K562 (cell line): ENCODE measurements around the gene MYO1A. TPM values are rescaled to one million over a fixed set of nuclear protein-coding genes. Genes with fewer than 3 reads are reported as not detected.

Experiments
- BRCA1 ChIP-seq, 2 experiments: fragments of 450-650 bp in 1 of 2; sonication (generic) in 1 of 2; formaldehyde crosslinking in 1 of 2; IDR thresholded peaks; 2 replicates each; pipeline versions ENCODE4 v1.5.0 to v1.6.1; 2017 to 2020; ENCODE audit warnings: mild to moderate bottlenecking in 1 of 2, missing genetic modification reagents in 1 of 2
- CBX8 ChIP-seq: fragments of 200-600 bp; sonication (generic); IDR thresholded peaks from 2 replicates; pipeline ENCODE4 v1.6.1; 2012; ENCODE audit warnings: borderline replicate concordance, mixed run types, low read depth, mild to moderate bottlenecking, moderate library complexity, mixed read lengths, low read length, control low read depth, inconsistent platforms; ENCODE audit not compliant: poor library complexity, severe bottlenecking; ENCODE audit errors: extremely low read depth
- CHD1 ChIP-seq: fragments of 200-600 bp; sonication (generic); IDR thresholded peaks from one replicate; pipeline ENCODE4 v1.6.1; 2012; ENCODE audit warnings: mild to moderate bottlenecking, moderate library complexity, low read length, inconsistent platforms
- ETS2 ChIP-seq: IDR thresholded peaks from 2 replicates; pipeline ENCODE4 v1.6.1; 2016; ENCODE audit warnings: borderline replicate concordance, missing genetic modification characterization, mild to moderate bottlenecking, moderate library complexity, missing compliant biosample characterization; ENCODE audit not compliant: poor library complexity, severe bottlenecking
- HMG20A ChIP-seq: fragments of 450-650 bp; formaldehyde crosslinking; conservative IDR thresholded peaks from 2 replicates; pipeline ENCODE4 v1.4.0; 2020; ENCODE audit warnings: mild to moderate bottlenecking, mixed read lengths
- KDM1A ChIP-seq, 2 experiments: fragments of 450-650 bp; IDR thresholded peaks; 2 replicates each; pipeline ENCODE4 v1.6.1; 2016; ENCODE audit warnings: mild to moderate bottlenecking in 2 of 2
- KLF13 ChIP-seq: fragments of 450-650 bp; IDR thresholded peaks from 2 replicates; pipeline ENCODE4 v1.6.1; 2016; ENCODE audit warnings: missing genetic modification characterization, low read depth, mild to moderate bottlenecking, missing compliant biosample characterization, moderate library complexity, borderline replicate concordance
- MAFG ChIP-seq: fragments of 450-650 bp; conservative IDR thresholded peaks from 2 replicates; pipeline ENCODE4 v1.6.1; 2016; ENCODE audit warnings: missing genetic modification characterization, missing compliant biosample characterization
- NBN ChIP-seq: fragments of 450-650 bp; IDR thresholded peaks from 2 replicates; pipeline ENCODE4 v1.6.1; 2016; ENCODE audit warnings: low read depth, mild to moderate bottlenecking
- PHF8 ChIP-seq: fragments of 200-600 bp; sonication (generic); IDR thresholded peaks from 2 replicates; pipeline ENCODE4 v1.6.1; 2012; ENCODE audit warnings: mixed run types, mild to moderate bottlenecking, inconsistent platforms, low read length, moderate library complexity, borderline replicate concordance
- PPARD ChIP-seq: fragments of 250-450 bp; sonication (Bioruptor Pico); IDR thresholded peaks from 2 replicates; pipeline ENCODE4 v1.8.0; 2022; ENCODE audit warnings: inconsistent platforms, mild to moderate bottlenecking, moderate library complexity
- RB1 ChIP-seq: fragments of 450-650 bp; IDR thresholded peaks from 2 replicates; pipeline ENCODE4 v1.6.1; 2017; ENCODE audit warnings: low read depth, mild to moderate bottlenecking
- RCOR1 ChIP-seq, 2 experiments: IDR thresholded peaks; 2 replicates each; pipeline ENCODE4 v1.6.1; 2012; ENCODE audit warnings: low read depth in 2 of 2, low read length in 2 of 2, borderline replicate concordance in 1 of 2, improper control_type of control experiment in 1 of 2
- SRSF7 ChIP-seq: fragments of 200-400 bp; formaldehyde crosslinking; optimal IDR thresholded peaks from 2 replicates; pipeline ENCODE3; 2017; ENCODE audit warnings: mild to moderate bottlenecking, low read depth, low read length
- ZKSCAN3 ChIP-seq: fragments of 250-450 bp; sonication (Bioruptor Pico); IDR thresholded peaks from 2 replicates; pipeline ENCODE4 v1.4.0; 2020
- ZNF311 ChIP-seq: fragments of 250-450 bp; sonication (Bioruptor Pico); IDR thresholded peaks from 2 replicates; pipeline ENCODE4 v1.4.0; 2020; ENCODE audit warnings: mild to moderate bottlenecking, moderate library complexity
- polyA plus RNA-seq, 8 experiments: library from polyadenylated mRNA; depleted of rRNA in 4 of 8; stranded (reverse) in 5 of 8; unstranded in 3 of 8; fragments of >200 nt; fragmentation: Nextera tagmentation in 2 of 8; fragmentation: Illumina TruSeq in 1 of 8; extraction: Ambion mirVana in 2 of 8; extraction: Trizol in 1 of 8; gene quantifications; 2 replicates each; pipeline versions ENCODE4 v1.2.1 to v1.2.3, GENCODE V29; 2011 to 2014; ENCODE audit warnings: inconsistent platforms in 1 of 8, missing spikeins in 1 of 8
- total RNA-seq, 7 experiments: library from RNA; depleted of rRNA in 6 of 7; stranded (reverse); fragments of >200 nt in 6 of 7; fragmentation: Illumina TruSeq in 2 of 7; extraction: Trizol in 2 of 7; gene quantifications; 2 replicates each; pipeline versions ENCODE4 v1.2.1 to v1.2.3, GENCODE V29; 2011 to 2021; ENCODE audit warnings: low replicate concordance in 1 of 7
- TF ChIP-seq, protein P1 (sequence below): fragments of 450-650 bp; IDR thresholded peaks from one replicate; pipeline ENCODE4 v1.6.1; 2018; ENCODE audit warnings: mild to moderate bottlenecking, moderate library complexity; ENCODE audit not compliant: partially characterized antibody
- TF ChIP-seq, protein P2 (sequence below): sonication (generic); formaldehyde crosslinking; IDR thresholded peaks from 2 replicates; pipeline ENCODE4 v1.8.0; 2022; ENCODE audit warnings: mild to moderate bottlenecking, low read depth, missing genetic modification reagents
- TF ChIP-seq, protein P3 (sequence below): sonication (generic); formaldehyde crosslinking; IDR thresholded peaks from 2 replicates; pipeline ENCODE4 v1.8.0; 2023; ENCODE audit warnings: mild to moderate bottlenecking, missing genetic modification reagents
- TF ChIP-seq, protein P4 (sequence below): fragments of 250-450 bp; sonication (Bioruptor Pico); IDR thresholded peaks from 2 replicates; pipeline ENCODE4 v1.4.0; 2020; ENCODE audit warnings: borderline replicate concordance
- TF ChIP-seq, protein P5 (sequence below): sonication (generic); formaldehyde crosslinking; IDR thresholded peaks from 2 replicates; pipeline ENCODE4 v1.8.1; 2022; ENCODE audit warnings: missing genetic modification reagents

MYO1A gene
- total and polyA plus RNA-seq, 9 of the 15 experiments (the other 6 are each of a cell fraction or from before 2014, with no cell fraction given) = 0.03 to 0.29 (median 0.14) TPM; not detected in 2

DNA sequence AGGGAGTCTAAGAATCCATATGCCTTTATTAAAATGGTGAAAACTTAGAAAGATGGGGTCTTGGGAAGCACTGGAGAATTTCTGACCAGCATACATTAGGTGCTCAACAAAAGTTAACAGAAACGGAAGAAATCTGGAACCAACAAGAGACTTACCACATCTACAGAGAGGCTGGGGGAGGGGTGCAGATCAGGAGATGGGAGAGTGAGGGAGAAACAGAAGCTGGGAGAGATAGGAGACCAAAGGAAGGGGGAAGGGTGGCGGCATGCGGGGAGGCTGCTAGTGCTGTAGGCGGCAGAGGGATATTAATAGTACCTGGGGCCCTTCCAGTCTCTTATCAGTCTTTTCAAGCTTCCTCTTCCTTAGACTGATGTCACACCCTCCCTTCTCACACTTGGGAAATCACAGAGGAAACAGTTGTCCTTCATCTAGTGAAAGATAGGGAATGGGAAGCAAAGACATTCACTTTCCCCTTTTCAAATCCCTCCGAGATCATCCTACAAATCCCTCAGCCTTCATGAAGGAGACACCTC, 61.7 kb downstream of the MYO1A start (continued):
- TF ChIP-seq BRCA1 (IDR thresholded peaks at IDR 0.05) = no peak
- TF ChIP-seq BRCA1 (CRISPR knock-in tag; IDR thresholded peaks at IDR 0.05) = no peak
- TF ChIP-seq, protein P1, sequence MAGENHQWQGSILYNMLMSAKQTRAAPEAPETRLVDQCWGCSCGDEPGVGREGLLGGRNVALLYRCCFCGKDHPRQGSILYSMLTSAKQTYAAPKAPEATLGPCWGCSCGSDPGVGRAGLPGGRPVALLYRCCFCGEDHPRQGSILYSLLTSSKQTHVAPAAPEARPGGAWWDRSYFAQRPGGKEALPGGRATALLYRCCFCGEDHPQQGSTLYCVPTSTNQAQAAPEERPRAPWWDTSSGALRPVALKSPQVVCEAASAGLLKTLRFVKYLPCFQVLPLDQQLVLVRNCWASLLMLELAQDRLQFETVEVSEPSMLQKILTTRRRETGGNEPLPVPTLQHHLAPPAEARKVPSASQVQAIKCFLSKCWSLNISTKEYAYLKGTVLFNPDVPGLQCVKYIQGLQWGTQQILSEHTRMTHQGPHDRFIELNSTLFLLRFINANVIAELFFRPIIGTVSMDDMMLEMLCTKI = no peak
- TF ChIP-seq SRSF7 = no peak
- no peak for TF ChIP-seq ZKSCAN3 (CRISPR knock-in tag)
- TF ChIP-seq KLF13 (tag) = peak; percentile 27; the same call in 1 of the 2 replicates
- TF ChIP-seq HMG20A (CRISPR knock-in tag) = no peak
- TF ChIP-seq MAFG (tag) = 0 out of 2 replicates have a peak, but pooled peaks have one; percentile 4
- TF ChIP-seq, protein P2, sequence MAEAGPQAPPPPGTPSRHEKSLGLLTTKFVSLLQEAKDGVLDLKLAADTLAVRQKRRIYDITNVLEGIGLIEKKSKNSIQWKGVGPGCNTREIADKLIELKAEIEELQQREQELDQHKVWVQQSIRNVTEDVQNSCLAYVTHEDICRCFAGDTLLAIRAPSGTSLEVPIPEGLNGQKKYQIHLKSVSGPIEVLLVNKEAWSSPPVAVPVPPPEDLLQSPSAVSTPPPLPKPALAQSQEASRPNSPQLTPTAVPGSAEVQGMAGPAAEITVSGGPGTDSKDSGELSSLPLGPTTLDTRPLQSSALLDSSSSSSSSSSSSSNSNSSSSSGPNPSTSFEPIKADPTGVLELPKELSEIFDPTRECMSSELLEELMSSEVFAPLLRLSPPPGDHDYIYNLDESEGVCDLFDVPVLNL = no peak
- peak; percentile 94 to 99 for TF ChIP-seq RCOR1 (IDR thresholded peaks at IDR 0.05; ENCODE audit: borderline replicate concordance in 1 of 2, low read depth in 2 of 2, low read length in 2 of 2)
- TF ChIP-seq KDM1A (IDR thresholded peaks at IDR 0.05) = peak; percentile 100
- TF ChIP-seq PPARD = no peak
- no peak for TF ChIP-seq CBX8
- TF ChIP-seq RB1 = peak; percentile 25; the same call in 1 of the 2 replicates
- TF ChIP-seq, protein P3, sequence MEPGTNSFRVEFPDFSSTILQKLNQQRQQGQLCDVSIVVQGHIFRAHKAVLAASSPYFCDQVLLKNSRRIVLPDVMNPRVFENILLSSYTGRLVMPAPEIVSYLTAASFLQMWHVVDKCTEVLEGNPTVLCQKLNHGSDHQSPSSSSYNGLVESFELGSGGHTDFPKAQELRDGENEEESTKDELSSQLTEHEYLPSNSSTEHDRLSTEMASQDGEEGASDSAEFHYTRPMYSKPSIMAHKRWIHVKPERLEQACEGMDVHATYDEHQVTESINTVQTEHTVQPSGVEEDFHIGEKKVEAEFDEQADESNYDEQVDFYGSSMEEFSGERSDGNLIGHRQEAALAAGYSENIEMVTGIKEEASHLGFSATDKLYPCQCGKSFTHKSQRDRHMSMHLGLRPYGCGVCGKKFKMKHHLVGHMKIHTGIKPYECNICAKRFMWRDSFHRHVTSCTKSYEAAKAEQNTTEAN (CRISPR knock-in tag) = no peak
- TF ChIP-seq CHD1 = no peak
- peak; percentile 99 for TF ChIP-seq NBN
- TF ChIP-seq ETS2 = no peak
- no peak for TF ChIP-seq PHF8
- TF ChIP-seq, protein P4, sequence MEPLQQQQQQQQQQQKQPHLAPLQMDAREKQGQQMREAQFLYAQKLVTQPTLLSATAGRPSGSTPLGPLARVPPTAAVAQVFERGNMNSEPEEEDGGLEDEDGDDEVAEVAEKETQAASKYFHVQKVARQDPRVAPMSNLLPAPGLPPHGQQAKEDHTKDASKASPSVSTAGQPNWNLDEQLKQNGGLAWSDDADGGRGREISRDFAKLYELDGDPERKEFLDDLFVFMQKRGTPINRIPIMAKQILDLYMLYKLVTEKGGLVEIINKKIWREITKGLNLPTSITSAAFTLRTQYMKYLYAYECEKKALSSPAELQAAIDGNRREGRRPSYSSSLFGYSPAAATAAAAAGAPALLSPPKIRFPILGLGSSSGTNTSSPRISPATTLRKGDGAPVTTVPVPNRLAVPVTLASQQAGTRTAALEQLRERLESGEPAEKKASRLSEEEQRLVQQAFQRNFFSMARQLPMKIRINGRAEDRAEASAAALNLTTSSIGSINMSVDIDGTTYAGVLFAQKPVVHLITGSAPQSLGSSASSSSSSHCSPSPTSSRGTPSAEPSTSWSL (CRISPR knock-in tag) = no peak
- TF ChIP-seq ZNF311 = peak; percentile 80; the same call in 1 of the 2 replicates
- TF ChIP-seq, protein P5, sequence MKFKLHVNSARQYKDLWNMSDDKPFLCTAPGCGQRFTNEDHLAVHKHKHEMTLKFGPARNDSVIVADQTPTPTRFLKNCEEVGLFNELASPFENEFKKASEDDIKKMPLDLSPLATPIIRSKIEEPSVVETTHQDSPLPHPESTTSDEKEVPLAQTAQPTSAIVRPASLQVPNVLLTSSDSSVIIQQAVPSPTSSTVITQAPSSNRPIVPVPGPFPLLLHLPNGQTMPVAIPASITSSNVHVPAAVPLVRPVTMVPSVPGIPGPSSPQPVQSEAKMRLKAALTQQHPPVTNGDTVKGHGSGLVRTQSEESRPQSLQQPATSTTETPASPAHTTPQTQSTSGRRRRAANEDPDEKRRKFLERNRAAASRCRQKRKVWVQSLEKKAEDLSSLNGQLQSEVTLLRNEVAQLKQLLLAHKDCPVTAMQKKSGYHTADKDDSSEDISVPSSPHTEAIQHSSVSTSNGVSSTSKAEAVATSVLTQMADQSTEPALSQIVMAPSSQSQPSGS (CRISPR knock-in tag) = no peak
